HEK293T (cell line): ENCODE data around the gene NR3C2.

Source experiments
- CTCF ChIA-PET: fragments of 350-600 bp; formaldehyde crosslinking; extraction: SDS; loops from one replicate; lab custom pipeline; 2021; ENCODE audit warnings: antibody characterized with exemption, inconsistent platforms; lab: Yijun Ruan, JAX
- POLR2A ChIA-PET: fragments of 350-600 bp; formaldehyde crosslinking; extraction: SDS; loops from one replicate; lab custom pipeline; 2020; ENCODE audit warnings: antibody characterized with exemption, inconsistent platforms; lab: Yijun Ruan, JAX
- DNase-seq: peaks from one replicate; pipeline ENCODE4 v3.0.0; 2012; ENCODE audit warnings: mixed read lengths; ENCODE audit errors: extremely low spot score
- ARNT ChIP-seq: fragments of 450-650 bp; IDR thresholded peaks from 2 replicates; pipeline ENCODE4 v1.6.1; 2017; ENCODE audit warnings: mild to moderate bottlenecking
- BHLHE40 ChIP-seq: fragments of 450-650 bp; IDR thresholded peaks from 2 replicates; pipeline ENCODE4 v1.6.1; 2016; ENCODE audit warnings: mild to moderate bottlenecking, moderate library complexity, borderline replicate concordance
- CTBP1 ChIP-seq: fragments of 450-650 bp; IDR thresholded peaks from 2 replicates; pipeline ENCODE4 v1.6.1; 2016; ENCODE audit warnings: borderline replicate concordance
- ELF4 ChIP-seq: fragments of 450-650 bp; IDR thresholded peaks from 2 replicates; pipeline ENCODE4 v1.6.1; 2017; ENCODE audit warnings: antibody characterized with exemption
- FOXA1 ChIP-seq: fragments of 450-650 bp; IDR thresholded peaks from 2 replicates; pipeline ENCODE4 v1.6.1; 2016; ENCODE audit warnings: mild to moderate bottlenecking
- FOXK2 ChIP-seq: fragments of 450-650 bp; IDR thresholded peaks from 2 replicates; pipeline ENCODE4 v1.6.1; 2016; ENCODE audit warnings: mild to moderate bottlenecking
- FOXM1 ChIP-seq: fragments of 450-650 bp; IDR thresholded peaks from 2 replicates; pipeline ENCODE4 v1.6.1; 2017; ENCODE audit warnings: mild to moderate bottlenecking, borderline replicate concordance
- HDGF ChIP-seq: fragments of 450-650 bp; IDR thresholded peaks from 2 replicates; pipeline ENCODE4 v1.6.1; 2017; ENCODE audit warnings: antibody characterized with exemption, borderline replicate concordance
- L3MBTL2 ChIP-seq: fragments of 450-650 bp; conservative IDR thresholded peaks from 2 replicates; pipeline ENCODE4 v1.6.1; 2016; ENCODE audit warnings: mild to moderate bottlenecking
- LEF1 ChIP-seq: fragments of 450-650 bp; IDR thresholded peaks from 2 replicates; pipeline ENCODE4 v1.6.1; 2017; ENCODE audit warnings: mild to moderate bottlenecking, borderline replicate concordance
- NFRKB ChIP-seq: fragments of 450-650 bp; IDR thresholded peaks from 2 replicates; pipeline ENCODE4 v1.6.1; 2016; ENCODE audit warnings: mild to moderate bottlenecking, moderate library complexity
- PKNOX1 ChIP-seq: fragments of 450-650 bp; IDR thresholded peaks from 2 replicates; pipeline ENCODE4 v1.6.1; 2016
- SP1 ChIP-seq: fragments of 450-650 bp; IDR thresholded peaks from 2 replicates; pipeline ENCODE4 v1.6.1; 2017
- SUZ12 ChIP-seq: fragments of 450-650 bp; IDR thresholded peaks from 2 replicates; pipeline ENCODE4 v1.6.1; 2016; ENCODE audit warnings: mild to moderate bottlenecking
- TARDBP ChIP-seq: fragments of 450-650 bp; IDR thresholded peaks from 2 replicates; pipeline ENCODE4 v1.6.1; 2016
- ZNF384 ChIP-seq: fragments of 450-650 bp; IDR thresholded peaks from 2 replicates; pipeline ENCODE4 v1.6.1; 2016

The NR3C2 gene

GRCh38 chr4:148073349-148073748 is 368.9 kb downstream of the NR3C2 start:
- CTCF ChIA-PET = no interaction called here
- TF ChIP-seq CTBP1 = no peak
- no peak for TF ChIP-seq FOXK2
- TF ChIP-seq SUZ12 = no peak
- TF ChIP-seq FOXM1 = no peak
- TF ChIP-seq BHLHE40 = no peak
- TF ChIP-seq L3MBTL2 = no peak
- no peak for TF ChIP-seq ZNF384
- no peak for TF ChIP-seq SP1
- TF ChIP-seq PKNOX1 = no peak
- TF ChIP-seq TARDBP = no peak
- DNase-seq = no peak
- POLR2A ChIA-PET = no interaction called here

GRCh38 chr4:148072789-148073188 is 369.4 kb downstream of the NR3C2 start:
- CTCF ChIA-PET = no interaction called here
- TF ChIP-seq PKNOX1 (no peak), CTBP1 (no peak), SUZ12 (no peak), LEF1 (no peak), SP1 (no peak), NFRKB (no peak), TARDBP (no peak), ELF4 (no peak), ZNF384 (no peak), FOXA1 (no peak), HDGF (no peak), FOXK2 (no peak), BHLHE40 (no peak)
- DNase-seq = no peak
- POLR2A ChIA-PET = no interaction called here

GRCh38 chr4:148071009-148071408 is 371.2 kb downstream of the NR3C2 start:
- DNase-seq = no peak
- TF ChIP-seq TARDBP (no peak), ZNF384 (no peak), SP1 (no peak), SUZ12 (no peak), ARNT (no peak), L3MBTL2 (no peak), HDGF (no peak), FOXA1 (no peak), ELF4 (no peak), CTBP1 (no peak), FOXK2 (no peak), FOXM1 (no peak), NFRKB (no peak), PKNOX1 (no peak), BHLHE40 (no peak), LEF1 (no peak)
- ChIA-PET CTCF (interaction anchor here (0.6 kb wide), 2 partner anchors 204 to 1836 kb away, joined by 3 read pairs; no protein-coding TSS in a partner anchor), POLR2A (no interaction called here)

- ChIA-PET POLR2A (no interaction called here), CTCF (no interaction called here)
- no peak for TF ChIP-seq SUZ12
- TF ChIP-seq FOXA1 = no peak
- TF ChIP-seq SP1 = no peak
- no peak for TF ChIP-seq BHLHE40
- TF ChIP-seq ARNT = no peak
- TF ChIP-seq NFRKB = no peak
- TF ChIP-seq PKNOX1 = no peak
- TF ChIP-seq L3MBTL2 = no peak
- no peak for TF ChIP-seq FOXM1
- no peak for DNase-seq
Measured at GRCh38 chr4:148069895-148070178, 372.4 kb downstream of the NR3C2 start.

GRCh38 chr4:148069086-148069894 is 372.9 kb downstream of the NR3C2 start:
- POLR2A ChIA-PET = no interaction called here
- TF ChIP-seq HDGF (no peak), FOXA1 (no peak), CTBP1 (no peak), PKNOX1 (no peak), FOXM1 (no peak), ELF4 (no peak), TARDBP (no peak), NFRKB (no peak), LEF1 (no peak), ARNT (no peak), FOXK2 (no peak), SUZ12 (no peak), ZNF384 (no peak), SP1 (no peak), BHLHE40 (no peak), L3MBTL2 (no peak)
- no peak for DNase-seq
- CTCF ChIA-PET = no interaction called here
